CD14-positive monocyte (primary cell): ENCODE results near the gene ATP6V0A4. TPM values are rescaled to one million over a fixed set of nuclear protein-coding genes. Genes with fewer than 3 reads are reported as not detected.
A peak's percentile ranks its signal among the peaks of the same experiment; 100 is the strongest.

ENCODE experiments used
- DNase-seq, 3 donors: peaks; one replicate each; pipeline ENCODE4 v3.0.0-alpha.2; 2011 to 2022
- H2AFZ ChIP-seq: 2 replicates; pipeline ENCODE4 v1.6.0; 2012; ENCODE audit warnings: mild to moderate bottlenecking, low read depth, low read length, inconsistent platforms; ENCODE audit not compliant: insufficient read depth, poor library complexity, severe bottlenecking
- H3K27ac ChIP-seq, 2 donors: 1 replicate in 1 of 2; 2 replicates in 1 of 2; pipeline ENCODE4 v1.5.1; 2012 to 2013; ENCODE audit warnings: low read length in 2 of 2, control low read depth in 1 of 2, inconsistent platforms in 1 of 2, low read depth in 1 of 2, mild to moderate bottlenecking in 1 of 2
- H3K27me3 ChIP-seq, 2 donors: one replicate each; pipeline versions ENCODE4 v1.6.0 to v1.6.1; 2011 to 2013; ENCODE audit warnings: low read length in 2 of 2; ENCODE audit not compliant: control insufficient read depth in 2 of 2, insufficient read depth in 2 of 2
- H3K36me3 ChIP-seq, 2 donors: replicated peaks in 1 of 2; 1 replicate in 1 of 2; 2 replicates in 1 of 2; pipeline versions ENCODE4 v1.5.1 to v1.6.1; 2012 to 2013; ENCODE audit warnings: low read length in 2 of 2, control low read depth in 1 of 2, inconsistent platforms in 1 of 2, mild to moderate bottlenecking in 1 of 2; ENCODE audit not compliant: insufficient read depth in 2 of 2, control insufficient read depth in 1 of 2
- H3K4me1 ChIP-seq, 2 donors: 1 replicate in 1 of 2; 2 replicates in 1 of 2; pipeline versions ENCODE4 v1.5.1 to v1.6.1; 2012 to 2013; ENCODE audit warnings: low read length in 2 of 2, control low read depth in 1 of 2, inconsistent platforms in 1 of 2, mild to moderate bottlenecking in 1 of 2, moderate library complexity in 1 of 2; ENCODE audit not compliant: insufficient read depth in 2 of 2, control insufficient read depth in 1 of 2
- H3K4me2 ChIP-seq: replicated peaks from 2 replicates; pipeline ENCODE3; 2012; ENCODE audit warnings: low read length, moderate library complexity, mild to moderate bottlenecking; ENCODE audit not compliant: poor library complexity, severe bottlenecking; ENCODE audit errors: extremely low read depth
- H3K4me3 ChIP-seq, 3 experiments: fragments of 200-600 bp in 1 of 3; sonication (generic) in 1 of 3; replicated peaks in 1 of 3; 1 replicate in 2 of 3; 2 replicates in 1 of 3; pipeline ENCODE4 v1.5.1; 2011 to 2013; ENCODE audit warnings: low read length in 3 of 3, mild to moderate bottlenecking in 3 of 3, control low read depth in 2 of 3, low read depth in 2 of 3, inconsistent platforms in 1 of 3, moderate library complexity in 1 of 3
- H3K79me2 ChIP-seq: 2 replicates; pipeline ENCODE4 v1.6.0; 2012; ENCODE audit warnings: mild to moderate bottlenecking, control low read depth, inconsistent platforms, low read length, moderate library complexity; ENCODE audit not compliant: insufficient read depth
- H3K9ac ChIP-seq: 2 replicates; pipeline ENCODE4 v1.6.0; 2017; ENCODE audit warnings: low read length, mild to moderate bottlenecking; ENCODE audit not compliant: insufficient read depth, poor library complexity, severe bottlenecking
- H3K9me3 ChIP-seq, 2 donors: replicated peaks in 1 of 2; 1 replicate in 1 of 2; 2 replicates in 1 of 2; pipeline versions ENCODE4 v1.5.1 to v1.6.1; 2012 to 2013; ENCODE audit warnings: low read length in 2 of 2, control low read depth in 1 of 2; ENCODE audit not compliant: control insufficient read depth in 1 of 2, insufficient read depth in 1 of 2
- H4K20me1 ChIP-seq: 2 replicates; pipeline ENCODE4 v1.6.0; 2012; ENCODE audit warnings: mild to moderate bottlenecking, low read length, control low read depth, moderate library complexity; ENCODE audit not compliant: insufficient read depth
- H3K27ac Mint-ChIP-seq, 7 donors: one replicate each; pipeline ENCODE4 v1.8.0; 2020; ENCODE audit warnings: mild to moderate bottlenecking in 7 of 7, mixed read lengths in 7 of 7, moderate library complexity in 6 of 7, inconsistent platforms in 2 of 7
- H3K27me3 Mint-ChIP-seq, 3 donors: one replicate each; pipeline ENCODE4 v1.8.0; 2021 to 2022; ENCODE audit warnings: low read depth in 3 of 3, mild to moderate bottlenecking in 3 of 3, mixed read lengths in 3 of 3, moderate library complexity in 3 of 3, inconsistent platforms in 1 of 3
- H3K36me3 Mint-ChIP-seq, 2 donors: one replicate each; pipeline ENCODE4 v1.8.0; 2020; ENCODE audit warnings: mixed read lengths in 2 of 2, inconsistent platforms in 1 of 2, mild to moderate bottlenecking in 1 of 2
- H3K4me1 Mint-ChIP-seq: one replicate; pipeline ENCODE4 v1.8.0; 2020; ENCODE audit warnings: mild to moderate bottlenecking, mixed read lengths
- H3K4me3 Mint-ChIP-seq, 2 donors: one replicate each; pipeline ENCODE4 v1.8.0; 2020; ENCODE audit warnings: mild to moderate bottlenecking in 2 of 2, mixed read lengths in 2 of 2, moderate library complexity in 1 of 2
- H3K9me3 Mint-ChIP-seq, 7 donors: one replicate each; pipeline ENCODE4 v1.8.0; 2020 to 2022; ENCODE audit warnings: mixed read lengths in 7 of 7, mild to moderate bottlenecking in 6 of 7, moderate library complexity in 6 of 7, inconsistent platforms in 2 of 7
- WGBS: methylation state at CpG from one replicate; pipeline ENCODE4 v1.1.5; 2013; ENCODE audit warnings: missing lambda C conversion rate; ENCODE audit not compliant: insufficient coverage; 5-methylcytosine and 5-hydroxymethylcytosine counted together
- intact Hi-C, 2 donors: fragments of 100-400 bp; cut with micrococcal nuclease; formaldehyde crosslinking; loops; one replicate each; pipeline versions ENCODE4 v1.15.0 to v1.15.1; 2023
- polyA plus RNA-seq, 3 donors: library from polyadenylated mRNA; depleted of rRNA in 1 of 3; unstranded in 2 of 3; stranded (reverse) in 1 of 3; fragments of 300-500 nt in 2 of 3; fragments of >200 nt in 1 of 3; fragmentation: Illumina TruSeq in 2 of 3; gene quantifications; 1 replicate in 2 of 3; 2 replicates in 1 of 3; pipeline ENCODE4 v1.2.3, GENCODE V29; 2012 to 2021
- TF ChIP-seq, protein P1 (sequence below): fragments of 200-600 bp; IDR thresholded peaks from one replicate; pipeline ENCODE4 v1.8.0; 2022; ENCODE audit warnings: antibody characterized with exemption, mild to moderate bottlenecking

ATP6V0A4 gene
- polyA plus RNA-seq, 3 donors = not detected

GRCh38 chr7:138838166-138838565 is 40.2 kb upstream of the ATP6V0A4 start:
- Histone ChIP-seq H3K9me3 (no peaks in the 10 kb centered on the region), H3K79me2 (no peaks in the 10 kb centered on the region), H3K4me3 (no peak overlapping the region), H2AFZ (no peak overlapping the region), H3K9ac (no peak overlapping the region), H3K36me3 (no peaks in the 10 kb centered on the region), H3K4me2 (no peak overlapping the region), H3K27ac (no peak overlapping the region), H3K4me1 (no peaks in the 10 kb centered on the region), H3K27me3 (no peaks in the 10 kb centered on the region), H4K20me1 (no peaks in the 10 kb centered on the region)
- intact Hi-C loops = no loop called here
- 98% methylated on average over 5 of the region's 9 CpGs for WGBS
- no peak for DNase-seq
- H3K9me3 Mint-ChIP-seq = no peaks in the 10 kb centered on the region
- no peak overlapping the region for H3K27ac Mint-ChIP-seq
- peak overlapping the region in 1 of 2 donors; percentile 48 for H3K4me3 Mint-ChIP-seq
- H3K36me3 Mint-ChIP-seq = no peaks in the 10 kb centered on the region
- peaks cover 4% of the 10 kb centered on the region for H3K4me1 Mint-ChIP-seq
- TF ChIP-seq, protein P1, sequence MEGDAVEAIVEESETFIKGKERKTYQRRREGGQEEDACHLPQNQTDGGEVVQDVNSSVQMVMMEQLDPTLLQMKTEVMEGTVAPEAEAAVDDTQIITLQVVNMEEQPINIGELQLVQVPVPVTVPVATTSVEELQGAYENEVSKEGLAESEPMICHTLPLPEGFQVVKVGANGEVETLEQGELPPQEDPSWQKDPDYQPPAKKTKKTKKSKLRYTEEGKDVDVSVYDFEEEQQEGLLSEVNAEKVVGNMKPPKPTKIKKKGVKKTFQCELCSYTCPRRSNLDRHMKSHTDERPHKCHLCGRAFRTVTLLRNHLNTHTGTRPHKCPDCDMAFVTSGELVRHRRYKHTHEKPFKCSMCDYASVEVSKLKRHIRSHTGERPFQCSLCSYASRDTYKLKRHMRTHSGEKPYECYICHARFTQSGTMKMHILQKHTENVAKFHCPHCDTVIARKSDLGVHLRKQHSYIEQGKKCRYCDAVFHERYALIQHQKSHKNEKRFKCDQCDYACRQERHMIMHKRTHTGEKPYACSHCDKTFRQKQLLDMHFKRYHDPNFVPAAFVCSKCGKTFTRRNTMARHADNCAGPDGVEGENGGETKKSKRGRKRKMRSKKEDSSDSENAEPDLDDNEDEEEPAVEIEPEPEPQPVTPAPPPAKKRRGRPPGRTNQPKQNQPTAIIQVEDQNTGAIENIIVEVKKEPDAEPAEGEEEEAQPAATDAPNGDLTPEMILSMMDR = no peak
- H3K27me3 Mint-ChIP-seq = peaks cover 0 to 3% (median 1%) of the 10 kb centered on the region in 3 donors

DNA sequence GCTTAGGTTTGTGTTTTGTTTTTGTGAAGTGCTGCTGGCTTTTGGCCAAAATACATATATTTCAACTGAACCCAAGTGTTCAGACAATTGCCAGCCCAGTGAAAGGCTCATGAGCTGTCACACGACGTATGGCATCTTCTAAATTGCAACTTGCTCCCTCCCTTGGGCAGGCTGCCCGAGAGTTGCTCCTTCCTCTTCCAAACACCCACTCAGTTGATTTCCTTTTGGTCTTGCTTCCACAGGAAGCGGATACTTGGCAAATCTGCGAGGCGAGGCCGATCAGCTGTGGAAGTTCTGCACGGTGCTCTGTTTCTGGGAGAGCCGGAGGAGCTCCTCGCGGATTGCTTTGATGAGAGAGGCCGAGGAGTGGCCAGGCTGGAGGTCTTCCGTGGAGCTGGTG is 39.6 kb upstream of the ATP6V0A4 start:
- intact Hi-C loops = no loop called here
- H4K20me1 ChIP-seq = no peaks in the 10 kb centered on the region
- H3K4me2 ChIP-seq = no peak overlapping the region
- H2AFZ ChIP-seq = no peak overlapping the region
- no peaks in the 10 kb centered on the region for H3K36me3 ChIP-seq
- no peaks in the 10 kb centered on the region for H3K27me3 ChIP-seq
- H3K9ac ChIP-seq = no peak overlapping the region
- H3K4me3 ChIP-seq = no peak overlapping the region
- H3K4me1 ChIP-seq = no peaks in the 10 kb centered on the region
- TF ChIP-seq, protein P1 = no peak
- Mint-ChIP-seq H3K4me1 (peaks cover 4% of the 10 kb centered on the region), H3K27me3 (peaks cover 0 to 3% (median 1%) of the 10 kb centered on the region in 3 donors), H3K27ac (no peak overlapping the region), H3K36me3 (no peaks in the 10 kb centered on the region), H3K4me3 (no peak overlapping the region), H3K9me3 (no peaks in the 10 kb centered on the region)
- no peaks in the 10 kb centered on the region for H3K79me2 ChIP-seq
- no peak for DNase-seq
- no peak overlapping the region for H3K27ac ChIP-seq
- H3K9me3 ChIP-seq = no peaks in the 10 kb centered on the region
- WGBS = 91% methylated on average over 13 of the region's 13 CpGs
